HepG2 (cell line): ENCODE results near the gene ATXN7L3. TPM values are rescaled to one million over a fixed set of nuclear protein-coding genes. Genes with fewer than 3 reads are reported as not detected.

ENCODE experiments used
- ASH2L ChIP-seq: fragments of 300-600, 200-600 bp; sonication (generic); IDR thresholded peaks from 2 replicates; pipeline ENCODE4 v1.7.0; 2017; ENCODE audit warnings: low read depth, mild to moderate bottlenecking, moderate library complexity, mixed read lengths, low read length; ENCODE audit not compliant: insufficient read length
- ATF2 ChIP-seq: sonication (generic); formaldehyde crosslinking; IDR thresholded peaks from 2 replicates; pipeline ENCODE4 v1.4.0; 2020; ENCODE audit warnings: missing genetic modification reagents
- ETS1 ChIP-seq: sonication (generic); formaldehyde crosslinking; IDR thresholded peaks from 2 replicates; pipeline ENCODE4 v1.4.0; 2020; ENCODE audit warnings: missing genetic modification reagents
- EZH2 ChIP-seq: conservative IDR thresholded peaks from 2 replicates; pipeline ENCODE4 v1.6.1; 2012; ENCODE audit warnings: mild to moderate bottlenecking, low read depth, low read length, moderate library complexity
- FOSL2 ChIP-seq: sonication (generic); formaldehyde crosslinking; IDR thresholded peaks from 2 replicates; pipeline ENCODE4 v1.4.0; 2020; ENCODE audit warnings: missing genetic modification reagents
- GATA4 ChIP-seq: sonication (generic); IDR thresholded peaks from 2 replicates; pipeline ENCODE4 v1.6.1; 2016; ENCODE audit warnings: antibody characterized with exemption, low read depth, borderline replicate concordance
- GATAD2A ChIP-seq: IDR thresholded peaks from 2 replicates; pipeline ENCODE4 v1.6.1; 2016
- GRHL1 ChIP-seq: sonication (generic); formaldehyde crosslinking; conservative IDR thresholded peaks from 2 replicates; pipeline ENCODE4 v1.8.0; 2022; ENCODE audit warnings: missing genetic modification reagents
- KLF6 ChIP-seq: IDR thresholded peaks from 2 replicates; pipeline ENCODE4 v1.8.0; 2016; ENCODE audit warnings: missing biosample characterization, missing genetic modification reagents
- MYNN ChIP-seq: sonication (generic); formaldehyde crosslinking; IDR thresholded peaks from 2 replicates; pipeline ENCODE4 v1.4.0; 2020; ENCODE audit warnings: mild to moderate bottlenecking, low read depth, missing genetic modification reagents
- PLSCR1 ChIP-seq: sonication (generic); formaldehyde crosslinking; IDR thresholded peaks from 2 replicates; pipeline ENCODE4 v1.5.0; 2020; ENCODE audit warnings: missing genetic modification reagents, mild to moderate bottlenecking, borderline replicate concordance
- WIZ ChIP-seq: sonication (generic); formaldehyde crosslinking; IDR thresholded peaks from 2 replicates; pipeline ENCODE4 v1.5.1; 2020; ENCODE audit warnings: mild to moderate bottlenecking, missing genetic modification reagents
- ZMYM4 ChIP-seq: sonication (generic); formaldehyde crosslinking; IDR thresholded peaks from 2 replicates; pipeline ENCODE4 v1.8.1; 2023; ENCODE audit warnings: mild to moderate bottlenecking, missing genetic modification reagents
- ZNF350 ChIP-seq: sonication (generic); formaldehyde crosslinking; IDR thresholded peaks from 2 replicates; pipeline ENCODE4 v1.4.0; 2020; ENCODE audit warnings: mild to moderate bottlenecking, low read depth, missing genetic modification reagents, borderline replicate concordance
- ZNF367 ChIP-seq: sonication (generic); formaldehyde crosslinking; IDR thresholded peaks from 2 replicates; pipeline ENCODE4 v1.4.0; 2020; ENCODE audit warnings: missing genetic modification reagents, borderline replicate concordance
- ZNF44 ChIP-seq: sonication (generic); formaldehyde crosslinking; IDR thresholded peaks from 2 replicates; pipeline ENCODE4 v1.5.1; 2020; ENCODE audit warnings: mild to moderate bottlenecking, missing genetic modification reagents
- ZNF547 ChIP-seq: sonication (generic); formaldehyde crosslinking; IDR thresholded peaks from 2 replicates; pipeline ENCODE4 v1.5.1; 2020; ENCODE audit warnings: mild to moderate bottlenecking, missing genetic modification reagents
- ZNF549 ChIP-seq: sonication (generic); formaldehyde crosslinking; IDR thresholded peaks from 2 replicates; pipeline ENCODE4 v1.5.0; 2020; ENCODE audit warnings: missing genetic modification reagents
- ZXDC ChIP-seq: sonication (generic); formaldehyde crosslinking; IDR thresholded peaks from 2 replicates; pipeline ENCODE4 v1.5.0; 2020; ENCODE audit warnings: mild to moderate bottlenecking, missing genetic modification reagents
- polyA plus RNA-seq, 8 experiments: library from polyadenylated mRNA; depleted of rRNA in 3 of 8; stranded (reverse) in 7 of 8; unstranded in 1 of 8; fragments of >200 nt; fragmentation: Illumina TruSeq in 4 of 8; extraction: Trizol in 4 of 8; gene quantifications; 2 replicates each; pipeline versions ENCODE4 v1.2.1 to v1.2.3, GENCODE V29; 2011 to 2016; ENCODE audit warnings: low read depth in 4 of 8, missing spikeins in 1 of 8, mixed read lengths in 1 of 8; ENCODE audit not compliant: insufficient read depth in 1 of 8
- total RNA-seq, 5 experiments: library from RNA; depleted of rRNA; stranded (reverse); fragments of >200 nt; fragmentation: Illumina TruSeq; extraction: Trizol; gene quantifications; 2 replicates each; pipeline ENCODE4 v1.2.3, GENCODE V29; 2016; ENCODE audit warnings: low read depth in 1 of 5

The ATXN7L3 gene
- total and polyA plus RNA-seq, 2 of the 13 experiments (the other 11 are each of a cell fraction or from before 2014, with no cell fraction given), result 44.5 to 59.1 TPM

- 0 out of 2 replicates have a peak, but pooled peaks have one; percentile 25 for TF ChIP-seq ATF2 (CRISPR knock-in tag)
- TF ChIP-seq ZNF44, result 0 out of 2 replicates have a peak, but pooled peaks have one; percentile 44
- TF ChIP-seq ZNF350 (CRISPR knock-in tag), result no peak
- peak; percentile 14; the same call in 1 of the 2 replicates for TF ChIP-seq FOSL2 (CRISPR knock-in tag)
- TF ChIP-seq GRHL1, result no peak
- TF ChIP-seq PLSCR1 (CRISPR knock-in tag), result no peak
- no peak for TF ChIP-seq ZNF367
- 0 out of 2 replicates have a peak, but pooled peaks have one; percentile 38 for TF ChIP-seq KLF6 (CRISPR knock-in tag)
- TF ChIP-seq GATAD2A (CRISPR knock-in tag), result peak; percentile 65
- no peak for TF ChIP-seq ZNF549 (CRISPR knock-in tag)
- no peak for TF ChIP-seq WIZ (CRISPR knock-in tag)
- TF ChIP-seq ETS1 (CRISPR knock-in tag), result no peak
- TF ChIP-seq ZMYM4, result peak; percentile 30; the same call in 1 of the 2 replicates
- TF ChIP-seq MYNN, result no peak
- TF ChIP-seq ZNF547 (CRISPR knock-in tag), result no peak
- TF ChIP-seq GATA4, result no peak
- TF ChIP-seq EZH2, result no peak
- no peak for TF ChIP-seq ZXDC (CRISPR knock-in tag)
- TF ChIP-seq ASH2L, result no peak
These were observed 4.2 kb upstream of the ATXN7L3 start (continued) for GRCh38 chr17:44203731-44204440.
